Thyroid gland (tissue), 4 donors: ENCODE data around the gene XK. TPM values are rescaled to one million over a fixed set of nuclear protein-coding genes. Genes with fewer than 3 reads are reported as not detected.
"Not testable (repeated sequence)": the region's sequence is repeated elsewhere in the genome, so short reads cannot be mapped to it uniquely, and the experiment has no call there.

Source experiments
- DNase-seq, 2 donors: peaks; one replicate each; pipeline ENCODE4 v3.0.0-alpha.2; 2019
- H3K27ac ChIP-seq, 3 donors: fragments of 200-600 bp; sonication (generic); 1 replicate in 2 of 3; 2 replicates in 1 of 3; pipeline ENCODE4 v1.5.1; 2016 to 2019; ENCODE audit warnings: mild to moderate bottlenecking in 1 of 3, moderate library complexity in 1 of 3
- H3K27me3 ChIP-seq: fragments of 200-600 bp; sonication (generic); one replicate; pipeline ENCODE4 v1.5.1; 2019
- H3K36me3 ChIP-seq, 2 donors: fragments of 200-600 bp; sonication (generic); one replicate each; pipeline ENCODE4 v1.5.1; 2016 to 2019
- H3K4me1 ChIP-seq, 2 donors: fragments of 200-600 bp; sonication (generic); one replicate each; pipeline ENCODE4 v1.5.1; 2017 to 2019
- H3K4me3 ChIP-seq, 3 donors: fragments of 200-600 bp; sonication (generic); replicated peaks in 1 of 3; 1 replicate in 2 of 3; 2 replicates in 1 of 3; pipeline ENCODE4 v1.5.1; 2016; ENCODE audit warnings: mild to moderate bottlenecking in 1 of 3
- H3K9me3 ChIP-seq: fragments of 200-600 bp; sonication (generic); one replicate; pipeline ENCODE4 v1.5.1; 2017
- POLR2A ChIP-seq, 2 donors: fragments of 450-650 bp; IDR thresholded peaks; one replicate each; pipeline ENCODE4 v1.6.1; 2017; ENCODE audit warnings: antibody characterized with exemption in 2 of 2, mild to moderate bottlenecking in 2 of 2, moderate library complexity in 1 of 2
- WGBS, 2 donors: methylation state at CpG; one replicate each; pipeline ENCODE4 v1.1.5; 2017; 5-methylcytosine and 5-hydroxymethylcytosine counted together
- intact Hi-C: fragments of 100-400 bp; cut with DNase I; formaldehyde crosslinking; loops from one replicate; pipeline ENCODE4 v1.15.1; 2023
- total RNA-seq, 4 donors: library from RNA; depleted of rRNA; stranded (reverse); fragments of >200 nt; gene quantifications; one replicate each; pipeline ENCODE4 v1.2.3, GENCODE V29; 2016
- TF ChIP-seq, protein P1 (sequence below), 6 experiments: fragments of 200-600 bp in 3 of 6; fragments of 450-650 bp in 3 of 6; sonication (generic) in 3 of 6; IDR thresholded peaks; one replicate each; pipeline ENCODE4 v1.5.1; 2016 to 2019; ENCODE audit warnings: antibody characterized with exemption in 6 of 6, mild to moderate bottlenecking in 2 of 6, inconsistent platforms in 1 of 6, moderate library complexity in 1 of 6

The XK gene
- total RNA-seq, 4 donors from 2014 or later = 0.40 to 3.5 (median 2.4) TPM

DNA sequence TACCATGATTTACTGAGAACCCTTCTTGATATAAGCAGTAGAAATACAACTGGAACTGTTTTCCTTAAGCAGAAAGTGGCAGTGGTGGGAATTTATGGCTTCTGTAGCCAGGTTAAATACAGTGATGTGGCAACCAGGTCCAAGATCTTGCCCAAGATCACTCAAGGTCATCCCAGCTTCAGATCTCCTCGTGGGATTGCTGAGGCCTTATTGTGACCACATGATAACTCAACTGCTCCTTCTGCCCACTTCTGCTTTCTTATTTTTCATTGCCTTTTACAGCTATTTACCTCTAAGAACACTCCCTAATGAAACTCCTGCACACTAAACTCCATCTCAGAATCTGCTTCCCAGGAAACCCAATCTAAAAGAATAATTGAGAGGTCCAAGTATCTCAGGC is 81.8 kb downstream of the XK start:
- Histone ChIP-seq H3K9me3 (no peaks in the 10 kb centered on the region), H3K4me3 (no peak overlapping the region), H3K27me3 (no peaks in the 10 kb centered on the region), H3K36me3 (no peaks in the 10 kb centered on the region), H3K27ac (no peak overlapping the region), H3K4me1 (no peaks in the 10 kb centered on the region)
- no peak for TF ChIP-seq POLR2A (IDR thresholded peaks at IDR 0.05)
- TF ChIP-seq, protein P1, sequence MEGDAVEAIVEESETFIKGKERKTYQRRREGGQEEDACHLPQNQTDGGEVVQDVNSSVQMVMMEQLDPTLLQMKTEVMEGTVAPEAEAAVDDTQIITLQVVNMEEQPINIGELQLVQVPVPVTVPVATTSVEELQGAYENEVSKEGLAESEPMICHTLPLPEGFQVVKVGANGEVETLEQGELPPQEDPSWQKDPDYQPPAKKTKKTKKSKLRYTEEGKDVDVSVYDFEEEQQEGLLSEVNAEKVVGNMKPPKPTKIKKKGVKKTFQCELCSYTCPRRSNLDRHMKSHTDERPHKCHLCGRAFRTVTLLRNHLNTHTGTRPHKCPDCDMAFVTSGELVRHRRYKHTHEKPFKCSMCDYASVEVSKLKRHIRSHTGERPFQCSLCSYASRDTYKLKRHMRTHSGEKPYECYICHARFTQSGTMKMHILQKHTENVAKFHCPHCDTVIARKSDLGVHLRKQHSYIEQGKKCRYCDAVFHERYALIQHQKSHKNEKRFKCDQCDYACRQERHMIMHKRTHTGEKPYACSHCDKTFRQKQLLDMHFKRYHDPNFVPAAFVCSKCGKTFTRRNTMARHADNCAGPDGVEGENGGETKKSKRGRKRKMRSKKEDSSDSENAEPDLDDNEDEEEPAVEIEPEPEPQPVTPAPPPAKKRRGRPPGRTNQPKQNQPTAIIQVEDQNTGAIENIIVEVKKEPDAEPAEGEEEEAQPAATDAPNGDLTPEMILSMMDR (IDR thresholded peaks at IDR 0.05) = no peak
- intact Hi-C loops = no loop called here
- WGBS, 2 donors = 80 to 81% methylated on average over 1 of the region's 1 CpG
- DNase-seq = no peak

DNA sequence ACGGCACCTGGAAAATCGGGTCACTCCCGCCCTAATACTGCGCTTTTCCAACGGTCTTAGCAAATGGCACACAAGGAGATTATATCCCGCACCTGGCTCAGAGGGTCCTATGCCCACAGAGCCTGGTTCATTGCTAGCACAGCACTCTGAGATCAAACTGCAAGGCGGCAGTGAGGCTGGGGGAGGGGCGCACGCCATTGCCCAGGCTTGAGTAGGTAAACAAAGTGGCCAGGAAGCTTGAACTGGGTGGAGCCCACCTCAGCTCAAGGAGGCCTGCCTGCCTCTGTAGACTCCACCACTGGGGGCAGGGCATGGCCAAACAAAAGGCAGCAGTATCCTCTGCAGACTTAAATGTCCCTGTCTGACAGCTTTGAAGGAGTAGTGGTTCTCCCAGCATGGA is 83.3 kb downstream of the XK start:
- H3K27me3 ChIP-seq, H3K4me1 ChIP-seq, H3K4me3 ChIP-seq, H3K36me3 ChIP-seq, intact Hi-C loops, H3K9me3 ChIP-seq, DNase-seq, H3K27ac ChIP-seq: not testable (repeated sequence)
- 95% methylated on average over 3 of the region's 9 CpGs; no CpG with 5 or more reads in 1 of the 2 donors for WGBS, 2 donors

DNA sequence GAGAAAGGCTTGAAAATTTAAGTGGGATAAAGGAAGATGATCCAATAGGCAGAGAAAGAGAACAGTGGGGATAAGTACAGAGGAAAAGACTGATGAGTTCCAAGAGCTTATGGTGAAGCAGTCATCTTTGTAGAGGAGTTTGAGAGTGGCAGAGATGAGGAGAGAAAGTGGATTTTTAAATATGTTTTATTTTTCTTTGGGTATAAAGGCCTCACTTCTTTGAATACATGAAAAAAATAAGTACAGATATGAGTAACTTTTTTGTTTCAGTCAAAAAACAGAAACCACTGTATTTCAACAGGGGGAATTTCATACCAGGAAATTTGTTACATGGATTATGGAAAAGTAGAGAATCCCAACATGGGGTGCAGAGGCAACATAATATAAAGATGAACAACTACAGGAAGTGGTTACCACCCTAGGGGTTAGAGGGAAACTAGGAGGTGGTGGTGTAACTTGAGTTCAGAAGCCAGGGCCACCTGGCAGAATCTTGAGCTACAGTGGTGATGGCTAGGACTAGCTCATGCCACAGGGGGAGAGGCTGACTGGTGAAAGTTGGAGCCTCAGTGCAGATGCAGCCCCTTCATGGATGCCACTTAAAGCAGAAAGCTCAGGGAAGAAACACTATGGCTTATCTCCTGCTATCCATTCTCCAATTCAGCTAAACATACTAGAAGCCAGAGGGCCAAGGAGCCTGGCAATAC is 90.8 kb downstream of the XK start:
- Histone ChIP-seq H3K36me3 (no peaks in the 10 kb centered on the region), H3K27me3 (no peaks in the 10 kb centered on the region), H3K4me1 (no peaks in the 10 kb centered on the region), H3K9me3 (no peaks in the 10 kb centered on the region), H3K4me3 (no peak overlapping the region), H3K27ac (no peak overlapping the region)
- TF ChIP-seq, protein P1 (IDR thresholded peaks at IDR 0.05) = no peak
- TF ChIP-seq POLR2A (IDR thresholded peaks at IDR 0.05) = no peak
- DNase-seq = no peak
- intact Hi-C loops = no loop called here

DNA sequence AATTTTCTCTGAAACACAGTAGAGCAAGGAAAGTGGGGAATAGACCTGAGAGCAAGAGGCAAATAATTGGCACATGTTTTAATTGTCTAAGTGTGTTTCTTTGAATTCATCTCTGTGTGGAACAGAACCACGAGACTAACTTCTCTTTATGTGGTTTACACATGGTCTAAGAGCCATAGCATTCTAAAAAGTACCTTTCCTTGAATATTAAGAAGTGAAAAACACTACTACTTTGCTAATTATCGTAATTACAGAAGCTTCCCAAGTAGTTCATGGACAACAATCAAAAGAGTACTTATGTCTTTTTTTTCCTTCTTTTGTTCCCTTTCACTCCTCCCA is 91.4 kb downstream of the XK start:
- no peak overlapping the region for H3K27ac ChIP-seq
- TF ChIP-seq POLR2A (IDR thresholded peaks at IDR 0.05) = no peak
- TF ChIP-seq, protein P1 (IDR thresholded peaks at IDR 0.05) = no peak
- DNase-seq = no peak
- no peaks in the 10 kb centered on the region for H3K27me3 ChIP-seq
- no peak overlapping the region for H3K4me3 ChIP-seq
- no peaks in the 10 kb centered on the region for H3K9me3 ChIP-seq
- no peaks in the 10 kb centered on the region for H3K4me1 ChIP-seq
- intact Hi-C loops = no loop called here
- 83 to 84% methylated on average over 2 of the region's 2 CpGs for WGBS, 2 donors
- H3K36me3 ChIP-seq = no peaks in the 10 kb centered on the region

DNA sequence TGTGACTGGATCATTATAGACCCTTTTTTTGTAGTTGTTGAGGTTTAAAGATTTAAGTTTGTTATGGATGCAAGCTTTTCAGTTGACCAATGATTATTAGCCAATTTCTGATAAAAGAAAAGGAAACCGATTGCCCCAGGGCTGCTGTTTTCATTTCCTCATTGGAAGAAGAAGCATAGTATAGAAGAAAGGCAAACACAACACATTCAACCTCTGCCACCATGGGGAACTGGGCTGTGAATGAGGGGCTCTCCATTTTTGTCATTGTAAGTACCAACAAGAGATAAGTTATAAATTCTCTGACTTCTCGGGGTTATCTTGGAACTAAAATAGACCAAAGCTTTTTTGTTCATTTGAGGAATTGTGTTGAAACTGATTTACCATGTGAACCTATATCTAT is 94.3 kb downstream of the XK start, which contains the start of gene CYBB:
Gene CYBB (plus strand): TSS at position 203 of the 400 bp plus-strand sequence. CDS start 19 bp downstream, at position 222.
- Histone ChIP-seq H3K27me3 (no peaks in the 10 kb centered on the region), H3K9me3 (no peaks in the 10 kb centered on the region), H3K27ac (no peak within 1 kb of the TSS), H3K36me3 (no peaks in the 10 kb centered on the region), H3K4me3 (no peak within 1 kb of the TSS), H3K4me1 (no peaks in the 10 kb centered on the region)
- intact Hi-C loops = no loop called here
- no peak for DNase-seq
- TF ChIP-seq, protein P1 (IDR thresholded peaks at IDR 0.05) = no peak
- TF ChIP-seq POLR2A (IDR thresholded peaks at IDR 0.05) = no peak
- WGBS, 2 donors = 83 to 96% methylated on average over 2 of the region's 2 CpGs
